SU-DHL-6 (cell line): Measurements from ENCODE around the gene LONRF3.
"Not testable (repeated sequence)": the region's sequence is repeated elsewhere in the genome, so short reads cannot be mapped to it uniquely, and the experiment has no call there.

Source experiments
- H2AFZ ChIP-seq: fragments of 200-600 bp; sonication (generic); 2 replicates; pipeline ENCODE4 v1.6.1; 2014; ENCODE audit warnings: low read depth, mild to moderate bottlenecking, moderate library complexity, mixed read lengths, antibody characterized with exemption, low read length; ENCODE audit not compliant: severe bottlenecking
- H3F3A ChIP-seq: fragments of 200-600 bp; shearing (Covaris generic); 2 replicates; pipeline ENCODE4 v1.6.0; 2016; ENCODE audit warnings: antibody characterized with exemption, mild to moderate bottlenecking; ENCODE audit not compliant: insufficient read depth
- H3K27ac ChIP-seq: fragments of 200-600 bp; sonication (generic); 2 replicates; pipeline ENCODE4 v1.5.1; 2016; ENCODE audit warnings: low read depth, mild to moderate bottlenecking, low read length, moderate library complexity, mixed read lengths
- H3K27me3 ChIP-seq: fragments of 200-600 bp; sonication (generic), shearing (Covaris generic); 2 replicates; pipeline ENCODE4 v1.6.0; 2014; ENCODE audit warnings: mild to moderate bottlenecking, low read length
- H3K36me3 ChIP-seq: fragments of 200-600 bp; sonication (generic); 2 replicates; pipeline ENCODE4 v1.6.1; 2014; ENCODE audit warnings: mild to moderate bottlenecking, low read length, mixed read lengths
- H3K4me2 ChIP-seq: fragments of 300-600, 200-600 bp; shearing (Covaris generic), sonication (generic); 2 replicates; pipeline ENCODE4 v1.6.0; 2014; ENCODE audit warnings: low read length, low read depth, mild to moderate bottlenecking; ENCODE audit not compliant: poor library complexity, severe bottlenecking
- H3K4me3 ChIP-seq: fragments of 200-600 bp; sonication (generic); 2 replicates; pipeline ENCODE4 v1.5.1; 2014; ENCODE audit warnings: antibody characterized with exemption, low read length, mild to moderate bottlenecking, mixed read lengths; ENCODE audit not compliant: insufficient read depth, poor library complexity, severe bottlenecking
- H3K79me2 ChIP-seq: fragments of 200-600 bp; sonication (generic); 2 replicates; pipeline ENCODE4 v1.6.1; 2014; ENCODE audit warnings: mild to moderate bottlenecking, low read length, moderate library complexity; ENCODE audit not compliant: insufficient read depth
- H3K9ac ChIP-seq: fragments of 200-600 bp; sonication (generic); 2 replicates; pipeline ENCODE4 v1.7.0; 2014; ENCODE audit warnings: mild to moderate bottlenecking, low read length
- H3K9me2 ChIP-seq: fragments of 200-600 bp; sonication (generic); replicated peaks from 2 replicates; pipeline ENCODE4 v1.6.1; 2014; ENCODE audit warnings: low read length; ENCODE audit not compliant: insufficient read depth
- H3K9me3 ChIP-seq: fragments of 200-600 bp; sonication (generic); 2 replicates; pipeline ENCODE4 v1.6.1; 2014; ENCODE audit warnings: low read length, mixed read lengths; ENCODE audit not compliant: insufficient read depth
- H4K20me1 ChIP-seq: fragments of 200-600 bp; sonication (generic); 2 replicates; pipeline ENCODE4 v1.6.1; 2014; ENCODE audit warnings: low read depth, mild to moderate bottlenecking, antibody characterized with exemption, low read length, moderate library complexity, mixed read lengths
- EZH2phosphoT487 ChIP-seq: fragments of 200-600 bp; sonication (generic), shearing (Covaris generic); conservative IDR thresholded peaks from 2 replicates; pipeline ENCODE4 v1.6.1; 2018; ENCODE audit warnings: mild to moderate bottlenecking, antibody characterized with exemption, low read length, moderate library complexity, mixed read lengths
- TF ChIP-seq, protein P1 (sequence below): fragments of 200-600 bp; sonication (generic); IDR thresholded peaks from one replicate; pipeline ENCODE4 v1.5.1; 2017; ENCODE audit warnings: antibody characterized with exemption, mild to moderate bottlenecking, low read length, moderate library complexity; ENCODE audit not compliant: insufficient read depth, poor library complexity, severe bottlenecking

The LONRF3 gene

DNA sequence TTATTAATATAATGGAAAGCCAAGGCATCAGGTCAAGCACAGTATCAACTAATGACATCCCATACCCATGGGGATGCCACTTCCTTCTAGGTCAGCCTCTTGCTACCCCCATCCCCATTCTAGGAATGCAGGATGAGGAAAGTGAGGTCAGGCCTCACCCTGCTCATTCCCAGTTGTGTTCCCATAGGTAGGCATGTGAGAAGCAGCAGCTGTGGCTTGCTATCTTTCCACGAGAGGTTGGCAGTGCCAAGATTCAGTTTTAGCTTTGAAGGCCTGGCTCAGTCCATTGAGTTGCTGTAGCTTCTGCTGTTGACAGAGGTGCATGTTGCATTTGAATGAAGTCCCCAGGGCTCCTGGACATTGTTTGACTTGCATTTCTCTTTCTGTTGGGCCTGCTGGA is 15.5 kb downstream of the LONRF3 start:
- H3K9me3 ChIP-seq, result no peaks in the 10 kb centered on the region
- H3K9ac ChIP-seq, result no peak overlapping the region
- no peak overlapping the region for H3K4me3 ChIP-seq
- H2AFZ ChIP-seq, result no peak overlapping the region
- no peaks in the 10 kb centered on the region for H3K36me3 ChIP-seq
- H3K27ac ChIP-seq, result no peak overlapping the region
- no peaks in the 10 kb centered on the region for H3K9me2 ChIP-seq
- H3K4me2 ChIP-seq, result no peak overlapping the region
- H3K79me2 ChIP-seq, result no peaks in the 10 kb centered on the region
- H4K20me1 ChIP-seq, result no peaks in the 10 kb centered on the region
- TF ChIP-seq, protein P1, sequence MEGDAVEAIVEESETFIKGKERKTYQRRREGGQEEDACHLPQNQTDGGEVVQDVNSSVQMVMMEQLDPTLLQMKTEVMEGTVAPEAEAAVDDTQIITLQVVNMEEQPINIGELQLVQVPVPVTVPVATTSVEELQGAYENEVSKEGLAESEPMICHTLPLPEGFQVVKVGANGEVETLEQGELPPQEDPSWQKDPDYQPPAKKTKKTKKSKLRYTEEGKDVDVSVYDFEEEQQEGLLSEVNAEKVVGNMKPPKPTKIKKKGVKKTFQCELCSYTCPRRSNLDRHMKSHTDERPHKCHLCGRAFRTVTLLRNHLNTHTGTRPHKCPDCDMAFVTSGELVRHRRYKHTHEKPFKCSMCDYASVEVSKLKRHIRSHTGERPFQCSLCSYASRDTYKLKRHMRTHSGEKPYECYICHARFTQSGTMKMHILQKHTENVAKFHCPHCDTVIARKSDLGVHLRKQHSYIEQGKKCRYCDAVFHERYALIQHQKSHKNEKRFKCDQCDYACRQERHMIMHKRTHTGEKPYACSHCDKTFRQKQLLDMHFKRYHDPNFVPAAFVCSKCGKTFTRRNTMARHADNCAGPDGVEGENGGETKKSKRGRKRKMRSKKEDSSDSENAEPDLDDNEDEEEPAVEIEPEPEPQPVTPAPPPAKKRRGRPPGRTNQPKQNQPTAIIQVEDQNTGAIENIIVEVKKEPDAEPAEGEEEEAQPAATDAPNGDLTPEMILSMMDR, result no peak
- TF ChIP-seq EZH2phosphoT487, result no peak
- H3K27me3 ChIP-seq, result no peaks in the 10 kb centered on the region
- H3F3A ChIP-seq, result no peaks in the 10 kb centered on the region

DNA sequence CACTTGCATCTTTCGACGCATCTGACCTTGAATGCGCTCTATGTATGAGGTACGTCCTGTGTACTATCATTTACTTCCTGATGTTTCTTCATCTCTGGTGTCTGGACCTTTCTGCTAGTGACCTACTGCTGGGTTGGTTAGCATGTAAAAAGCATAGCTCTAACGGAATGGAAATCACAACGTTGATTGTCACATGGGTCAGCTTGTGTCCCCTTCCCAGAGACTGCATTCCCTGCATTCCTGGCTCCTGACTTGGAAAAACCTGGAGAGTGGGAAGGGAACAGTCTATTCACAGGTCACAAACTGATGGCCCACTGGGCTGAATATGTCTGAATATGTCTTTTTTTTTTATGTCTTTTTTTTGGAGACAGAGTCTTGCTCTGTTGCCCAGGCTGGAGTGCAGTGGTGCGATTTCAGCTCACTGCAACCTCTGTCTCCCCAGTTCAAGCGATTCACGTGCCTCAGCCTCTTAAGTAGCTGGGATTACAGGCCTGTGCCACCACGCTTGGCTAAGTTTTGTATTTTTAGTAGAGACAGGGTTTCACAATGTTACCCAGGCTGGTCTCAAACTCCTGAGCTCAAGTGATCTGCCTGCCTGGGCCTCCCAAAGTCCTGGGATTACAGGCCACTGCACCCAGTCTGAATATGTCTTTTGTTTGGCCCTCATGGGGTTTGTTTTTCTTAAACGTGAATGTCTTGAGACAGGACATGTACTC is 16.3 kb downstream of the LONRF3 start:
- no peak overlapping the region for H3K4me3 ChIP-seq
- H3K9ac ChIP-seq, result no peak overlapping the region
- no peak for TF ChIP-seq EZH2phosphoT487
- TF ChIP-seq, protein P1, result no peak
- H3K36me3 ChIP-seq, result no peaks in the 10 kb centered on the region
- no peak overlapping the region for H3K27ac ChIP-seq
- H2AFZ ChIP-seq, result no peak overlapping the region
- no peaks in the 10 kb centered on the region for H3K27me3 ChIP-seq
- H3K79me2 ChIP-seq, result no peaks in the 10 kb centered on the region
- no peaks in the 10 kb centered on the region for H3F3A ChIP-seq
- no peaks in the 10 kb centered on the region for H3K9me2 ChIP-seq
- no peaks in the 10 kb centered on the region for H4K20me1 ChIP-seq
- no peaks in the 10 kb centered on the region for H3K9me3 ChIP-seq
- H3K4me2 ChIP-seq, result no peak overlapping the region

DNA sequence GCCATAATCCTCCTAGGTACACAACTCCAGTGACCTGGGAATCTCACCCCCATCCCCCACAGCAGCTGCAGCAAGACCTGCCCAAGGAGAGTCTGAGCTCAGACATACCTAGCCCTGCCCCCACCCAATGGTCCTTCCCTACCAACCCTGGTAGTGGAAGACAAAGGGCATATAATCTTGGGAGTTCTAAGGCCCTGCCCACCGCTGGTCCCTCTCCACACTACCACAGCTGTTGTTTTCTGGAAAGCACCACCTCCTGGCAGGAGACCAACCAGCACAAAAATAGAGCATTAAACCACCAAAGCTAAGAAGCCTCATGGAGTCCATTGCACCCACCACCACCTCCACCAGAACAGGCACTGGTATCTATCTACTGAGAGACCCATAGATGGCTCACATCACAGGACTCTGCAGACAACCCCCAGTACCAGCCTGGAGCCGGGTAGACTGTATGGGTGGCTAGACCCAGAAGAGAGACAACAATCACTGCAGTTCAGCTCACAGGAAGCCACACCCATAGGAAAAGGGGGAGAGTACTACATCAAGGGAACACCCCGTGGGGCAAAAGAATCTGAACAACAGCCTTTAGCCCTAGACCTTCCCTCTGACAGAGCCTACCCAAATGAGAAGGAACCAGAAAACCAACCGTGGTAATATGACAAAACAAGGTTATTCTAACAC is 18.2 kb downstream of the LONRF3 start:
- H3K9me2 ChIP-seq, H3K4me2 ChIP-seq, H3F3A ChIP-seq, H3K27ac ChIP-seq, H3K9me3 ChIP-seq, H3K4me3 ChIP-seq, H3K9ac ChIP-seq, H2AFZ ChIP-seq, H3K27me3 ChIP-seq, H4K20me1 ChIP-seq, H3K36me3 ChIP-seq, H3K79me2 ChIP-seq: not testable (repeated sequence)

DNA sequence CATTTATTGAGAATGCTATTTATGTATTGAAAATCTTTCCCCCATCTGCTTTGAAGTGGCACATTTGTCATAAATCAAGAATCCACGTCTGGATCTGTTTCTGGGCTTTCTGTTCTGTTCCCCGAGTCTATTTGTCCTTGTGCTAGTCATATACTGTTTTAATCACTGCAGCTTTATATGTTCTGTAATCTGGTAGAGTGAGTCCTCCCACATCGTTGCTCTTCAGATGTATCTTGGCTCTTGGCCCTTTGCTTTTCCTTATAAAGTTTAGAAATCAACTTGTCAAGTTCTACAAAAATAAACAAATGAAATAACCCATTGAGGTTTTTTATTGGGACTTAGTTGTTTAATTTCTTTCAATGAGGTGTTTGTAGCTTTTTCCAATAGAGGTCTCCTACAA is 29.0 kb downstream of the LONRF3 start:
- no peaks in the 10 kb centered on the region for H3K36me3 ChIP-seq
- no peaks in the 10 kb centered on the region for H3K79me2 ChIP-seq
- no peak overlapping the region for H2AFZ ChIP-seq
- no peaks in the 10 kb centered on the region for H3K9me3 ChIP-seq
- H3K4me3 ChIP-seq, result no peak overlapping the region
- H3K27me3 ChIP-seq, result no peaks in the 10 kb centered on the region
- H3K9me2 ChIP-seq, result no peaks in the 10 kb centered on the region
- H3K4me2 ChIP-seq, result no peak overlapping the region
- no peak overlapping the region for H3K9ac ChIP-seq
- TF ChIP-seq EZH2phosphoT487, result no peak
- TF ChIP-seq, protein P1, result no peak
- no peak overlapping the region for H3K27ac ChIP-seq
- no peaks in the 10 kb centered on the region for H3F3A ChIP-seq
- H4K20me1 ChIP-seq, result no peaks in the 10 kb centered on the region
